ENCODE data around the gene CBFA2T3.
A peak's percentile ranks its signal among the peaks of the same experiment; 100 is the strongest.

The CBFA2T3 gene

GRCh38 chr16:88995194-88995593 is 18.2 kb upstream of the CBFA2T3 start:
- peaks cover 0 to 9% of the 10 kb centered on the region in 2 donors for H3K27me3 ChIP-seq (ENCODE audit: control insufficient read depth in 2 of 2, insufficient read depth in 2 of 2, low read length in 2 of 2)
- H3K27ac ChIP-seq (ENCODE audit: low read depth in 2 of 2, low read length in 2 of 2): no peak overlapping the region
- no peaks in the 10 kb centered on the region for H3K36me3 ChIP-seq (ENCODE audit: control insufficient read depth in 2 of 2, insufficient read depth in 2 of 2, low read length in 2 of 2)
- H3K4me3 ChIP-seq (ENCODE audit: low read length in 2 of 2): no peak overlapping the region
- H3K9ac ChIP-seq (ENCODE audit: low read depth in 1 of 2, low read length in 2 of 2): no peak overlapping the region
- peaks cover 0 to 6% of the 10 kb centered on the region in 2 donors for H3K9me3 ChIP-seq (ENCODE audit: control insufficient read depth in 2 of 2, low read length in 2 of 2)
- no peaks in the 10 kb centered on the region for H3K4me1 ChIP-seq (ENCODE audit: control insufficient read depth in 2 of 2, insufficient read depth in 2 of 2, low read length in 2 of 2)

- H3K27ac ChIP-seq (ENCODE audit: low read depth in 2 of 2, low read length in 2 of 2): no peak overlapping the region
- no peak overlapping the region for H3K9ac ChIP-seq (ENCODE audit: low read depth in 1 of 2, low read length in 2 of 2)
- no peaks in the 10 kb centered on the region for H3K36me3 ChIP-seq (ENCODE audit: control insufficient read depth in 2 of 2, insufficient read depth in 2 of 2, low read length in 2 of 2)
- H3K4me1 ChIP-seq (ENCODE audit: control insufficient read depth in 2 of 2, insufficient read depth in 2 of 2, low read length in 2 of 2): no peaks in the 10 kb centered on the region
- peaks cover 0 to 9% of the 10 kb centered on the region in 2 donors for H3K27me3 ChIP-seq (ENCODE audit: control insufficient read depth in 2 of 2, insufficient read depth in 2 of 2, low read length in 2 of 2)
- H3K4me3 ChIP-seq (ENCODE audit: low read length in 2 of 2): no peak overlapping the region
- peaks cover 0 to 6% of the 10 kb centered on the region in 2 donors for H3K9me3 ChIP-seq (ENCODE audit: control insufficient read depth in 2 of 2, low read length in 2 of 2)
Measured at GRCh38 chr16:88994695-88995094, 17.7 kb upstream of the CBFA2T3 start.

DNA sequence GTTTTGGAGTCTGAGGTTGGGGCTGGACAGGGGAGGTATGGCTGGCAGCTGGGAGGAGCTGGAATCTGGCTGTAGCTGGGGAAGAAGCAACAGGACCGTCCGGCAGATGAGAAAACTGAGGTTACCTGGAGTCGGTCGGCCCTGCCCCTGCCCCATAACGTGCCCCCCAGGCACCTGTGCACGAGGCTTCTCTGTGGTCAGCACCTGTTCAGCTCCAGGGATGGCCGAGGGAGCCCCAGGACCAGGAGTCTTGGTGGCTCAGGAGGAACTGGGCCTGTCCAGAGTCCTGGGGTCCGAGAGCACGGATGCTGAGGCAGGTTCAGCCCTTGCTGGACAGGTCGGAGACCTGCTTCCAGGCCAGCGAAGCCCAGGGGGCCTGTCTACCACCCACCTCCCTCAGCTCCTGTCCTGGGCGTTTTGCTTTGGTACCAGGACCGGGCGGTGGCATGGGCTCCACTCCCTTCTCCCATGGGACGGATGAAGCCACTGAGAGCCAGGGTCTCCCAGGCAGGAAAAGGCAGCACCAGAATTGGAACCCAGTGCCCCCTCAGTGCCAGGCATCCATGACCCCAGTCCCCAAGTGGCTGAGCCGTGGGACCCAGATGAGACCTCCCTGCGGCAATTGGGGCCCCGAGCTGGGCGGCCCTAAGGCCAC is 17.1 kb upstream of the CBFA2T3 start:
- no peak overlapping the region for H3K4me3 ChIP-seq (ENCODE audit: low read length in 2 of 2)
- H3K27ac ChIP-seq (ENCODE audit: low read depth in 2 of 2, low read length in 2 of 2): no peak overlapping the region
- H3K4me1 ChIP-seq (ENCODE audit: control insufficient read depth in 2 of 2, insufficient read depth in 2 of 2, low read length in 2 of 2): no peaks in the 10 kb centered on the region
- H3K9me3 ChIP-seq (ENCODE audit: control insufficient read depth in 2 of 2, low read length in 2 of 2): peaks cover 0 to 6% of the 10 kb centered on the region in 2 donors
- H3K27me3 ChIP-seq (ENCODE audit: control insufficient read depth in 2 of 2, insufficient read depth in 2 of 2, low read length in 2 of 2): peaks cover 0 to 9% of the 10 kb centered on the region in 2 donors
- H3K9ac ChIP-seq (ENCODE audit: low read depth in 1 of 2, low read length in 2 of 2): no peak overlapping the region
- no peaks in the 10 kb centered on the region for H3K36me3 ChIP-seq (ENCODE audit: control insufficient read depth in 2 of 2, insufficient read depth in 2 of 2, low read length in 2 of 2)

DNA sequence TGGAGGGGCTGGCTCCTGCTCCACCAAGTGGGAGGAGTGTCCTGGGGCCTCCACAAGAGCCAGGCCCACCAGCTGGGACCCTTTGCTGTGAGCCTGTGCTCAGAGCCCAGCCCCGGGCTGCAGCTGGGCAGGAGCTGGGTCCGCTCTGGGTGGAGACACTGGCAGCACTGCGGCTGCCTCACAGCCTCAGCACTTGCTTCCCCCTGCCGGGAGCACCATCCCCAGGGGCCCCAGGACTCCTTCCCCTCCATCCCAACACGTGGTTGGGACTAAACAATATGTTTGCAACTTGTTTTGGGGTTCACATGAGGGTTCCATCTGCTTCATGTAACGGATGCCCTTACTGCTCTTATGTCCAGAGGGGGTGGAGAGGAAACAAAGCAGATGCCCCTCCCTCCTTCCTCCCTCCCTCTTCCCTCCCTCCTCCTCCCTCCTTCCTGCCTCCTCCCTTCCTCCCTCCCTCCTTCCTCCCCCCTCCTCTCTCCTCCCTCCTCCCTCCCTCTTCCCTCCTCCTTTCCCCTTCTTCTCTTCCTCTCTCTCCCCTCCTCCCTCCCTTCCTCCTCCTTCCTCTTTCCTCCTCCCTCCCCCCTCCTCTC is 16.3 kb upstream of the CBFA2T3 start:
- H3K4me1 ChIP-seq (ENCODE audit: control insufficient read depth in 2 of 2, insufficient read depth in 2 of 2, low read length in 2 of 2): no peaks in the 10 kb centered on the region
- H3K9ac ChIP-seq (ENCODE audit: low read depth in 1 of 2, low read length in 2 of 2): no peak overlapping the region

DNA sequence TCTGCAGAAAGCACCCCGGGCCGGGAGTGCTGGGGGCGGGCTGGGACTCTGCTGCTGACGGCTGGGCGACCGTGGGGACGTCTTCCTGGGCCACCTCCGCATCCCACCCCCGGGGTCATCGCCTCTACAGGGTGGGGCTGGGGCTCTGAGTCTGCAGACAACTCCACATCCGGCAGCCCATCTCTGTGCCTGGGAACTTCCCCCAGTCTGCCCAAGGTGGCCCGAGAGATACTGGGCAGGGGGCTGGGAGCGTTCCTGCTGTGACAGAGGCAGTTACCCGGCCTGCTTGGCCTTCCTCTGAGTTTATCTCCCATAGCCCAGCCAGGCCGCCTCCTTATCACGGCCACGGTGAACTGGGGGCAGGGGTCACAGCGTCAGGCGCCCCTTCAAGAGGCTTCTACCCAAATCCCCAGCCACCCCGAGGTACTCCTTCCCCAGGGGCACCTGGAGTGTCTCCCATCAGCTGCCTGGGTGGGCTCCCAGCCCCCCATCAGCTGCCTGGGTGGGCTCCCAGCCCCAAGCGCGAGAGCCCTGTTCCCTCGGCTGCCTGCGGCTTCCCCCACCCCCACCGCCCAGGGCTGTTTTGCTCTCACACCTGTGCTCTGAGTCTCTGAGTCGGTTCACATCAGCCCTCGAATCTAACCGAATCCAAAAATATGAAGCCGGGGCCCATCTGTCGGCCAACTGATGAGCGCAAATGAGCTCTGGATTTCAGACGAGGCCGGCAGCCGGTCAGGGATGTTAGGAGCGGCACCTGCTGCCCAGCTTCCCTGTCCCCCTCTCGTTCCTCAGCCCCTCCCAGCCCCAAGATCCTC is 15.6 kb upstream of the CBFA2T3 start:
- Histone ChIP-seq H3K9ac (ENCODE audit: low read depth in 1 of 2, low read length in 2 of 2) (no peak overlapping the region), H3K4me3 (ENCODE audit: low read length in 2 of 2) (no peak overlapping the region), H3K27me3 (ENCODE audit: control insufficient read depth in 2 of 2, insufficient read depth in 2 of 2, low read length in 2 of 2) (peaks cover 0 to 9% of the 10 kb centered on the region in 2 donors)

More for the DNA sequence above, 16.3 kb upstream of the CBFA2T3 start:
- no peak overlapping the region for H3K4me3 ChIP-seq (ENCODE audit: low read length in 2 of 2)
- H3K27ac ChIP-seq (ENCODE audit: low read depth in 2 of 2, low read length in 2 of 2): peak overlapping the region in 1 of 2 donors; percentile 9
- H3K9me3 ChIP-seq (ENCODE audit: control insufficient read depth in 2 of 2, low read length in 2 of 2): peaks cover 0 to 6% of the 10 kb centered on the region in 2 donors
- H3K27me3 ChIP-seq (ENCODE audit: control insufficient read depth in 2 of 2, insufficient read depth in 2 of 2, low read length in 2 of 2): peaks cover 0 to 9% of the 10 kb centered on the region in 2 donors
- no peaks in the 10 kb centered on the region for H3K36me3 ChIP-seq (ENCODE audit: control insufficient read depth in 2 of 2, insufficient read depth in 2 of 2, low read length in 2 of 2)

DNA sequence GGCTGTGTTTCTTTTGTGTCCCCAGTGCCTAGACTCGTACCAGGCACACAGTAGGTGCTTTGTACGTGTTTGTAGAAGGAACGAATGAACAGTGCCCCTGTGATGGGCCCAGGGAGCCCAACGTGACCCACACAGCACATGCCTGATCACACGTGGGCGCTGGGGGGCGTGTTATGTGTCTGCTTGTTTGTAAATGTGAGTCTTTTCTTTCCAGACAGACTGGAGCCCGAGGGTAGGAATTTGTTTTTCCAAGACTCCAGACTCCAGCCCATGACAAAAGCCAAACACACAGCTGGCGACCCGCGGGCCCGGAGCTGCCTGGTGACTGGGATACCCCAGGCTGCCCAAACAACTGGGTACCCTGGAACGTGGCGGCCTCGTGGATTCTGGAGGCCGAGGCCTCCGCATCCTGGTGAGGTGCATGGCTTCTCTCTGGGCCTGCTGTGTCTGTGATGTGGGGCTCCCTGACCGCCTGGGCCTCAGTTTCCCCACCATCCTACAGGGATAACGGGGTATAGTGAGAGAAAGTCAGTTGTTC is 14.9 kb upstream of the CBFA2T3 start:
- Histone ChIP-seq H3K9ac (ENCODE audit: low read depth in 1 of 2, low read length in 2 of 2) (no peak overlapping the region), H3K4me3 (ENCODE audit: low read length in 2 of 2) (no peak overlapping the region), H3K36me3 (ENCODE audit: control insufficient read depth in 2 of 2, insufficient read depth in 2 of 2, low read length in 2 of 2) (no peaks in the 10 kb centered on the region), H3K27me3 (ENCODE audit: control insufficient read depth in 2 of 2, insufficient read depth in 2 of 2, low read length in 2 of 2) (peaks cover 0 to 9% of the 10 kb centered on the region in 2 donors), H3K27ac (ENCODE audit: low read depth in 2 of 2, low read length in 2 of 2) (no peak overlapping the region), H3K9me3 (ENCODE audit: control insufficient read depth in 2 of 2, low read length in 2 of 2) (no peaks in the 10 kb centered on the region), H3K4me1 (ENCODE audit: control insufficient read depth in 2 of 2, insufficient read depth in 2 of 2, low read length in 2 of 2) (no peaks in the 10 kb centered on the region)

More for the DNA sequence above, 15.6 kb upstream of the CBFA2T3 start:
- H3K36me3 ChIP-seq (ENCODE audit: control insufficient read depth in 2 of 2, insufficient read depth in 2 of 2, low read length in 2 of 2): no peaks in the 10 kb centered on the region
- peak overlapping the region in 1 of 2 donors; percentile 9 for H3K27ac ChIP-seq (ENCODE audit: low read depth in 2 of 2, low read length in 2 of 2)
- H3K9me3 ChIP-seq (ENCODE audit: control insufficient read depth in 2 of 2, low read length in 2 of 2): peaks cover 0 to 2% of the 10 kb centered on the region in 2 donors
- H3K4me1 ChIP-seq (ENCODE audit: control insufficient read depth in 2 of 2, insufficient read depth in 2 of 2, low read length in 2 of 2): no peaks in the 10 kb centered on the region

DNA sequence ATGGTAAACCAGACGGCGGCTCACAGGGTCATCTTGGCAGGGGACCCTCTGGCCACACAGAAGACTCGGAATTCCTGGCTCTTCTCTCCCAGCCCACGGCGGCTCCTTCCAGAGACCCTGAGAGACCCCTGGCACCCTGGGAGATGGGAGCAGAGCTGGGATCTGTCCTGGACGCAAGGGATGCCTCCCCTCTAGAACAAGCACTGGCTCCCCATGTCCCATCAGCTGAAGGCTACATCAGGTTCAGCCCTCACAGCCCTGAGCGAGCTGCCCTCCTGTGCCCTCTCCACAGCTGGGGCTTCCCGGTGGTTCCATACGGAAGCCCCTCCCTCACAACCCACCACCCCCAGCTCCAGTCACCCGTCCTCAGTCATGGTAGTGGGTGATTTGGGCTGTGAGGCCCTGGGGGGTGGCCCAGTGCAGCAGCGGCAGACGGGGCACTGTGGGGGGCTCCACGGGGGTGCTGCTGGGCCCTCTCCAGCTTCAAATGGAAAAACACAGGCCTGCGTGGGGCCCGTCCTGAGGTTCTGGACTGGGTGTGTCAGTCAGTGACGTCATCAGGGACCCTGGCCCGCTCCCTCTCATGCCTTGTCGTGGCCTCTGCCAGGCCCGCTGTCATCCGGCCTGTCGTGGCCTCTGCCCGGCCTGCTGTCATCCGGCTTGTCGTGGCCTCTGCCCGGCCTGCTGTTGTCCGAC is 13.0 kb upstream of the CBFA2T3 start:
- Histone ChIP-seq H3K36me3 (ENCODE audit: control insufficient read depth in 2 of 2, insufficient read depth in 2 of 2, low read length in 2 of 2) (no peaks in the 10 kb centered on the region), H3K9me3 (ENCODE audit: control insufficient read depth in 2 of 2, low read length in 2 of 2) (no peaks in the 10 kb centered on the region), H3K4me1 (ENCODE audit: control insufficient read depth in 2 of 2, insufficient read depth in 2 of 2, low read length in 2 of 2) (no peaks in the 10 kb centered on the region), H3K9ac (ENCODE audit: low read depth in 1 of 2, low read length in 2 of 2) (no peak overlapping the region), H3K4me3 (ENCODE audit: low read length in 2 of 2) (no peak overlapping the region), H3K27me3 (ENCODE audit: control insufficient read depth in 2 of 2, insufficient read depth in 2 of 2, low read length in 2 of 2) (peaks cover 0 to 5% of the 10 kb centered on the region in 2 donors), H3K27ac (ENCODE audit: low read depth in 2 of 2, low read length in 2 of 2) (no peak overlapping the region)

GRCh38 chr16:88988980-88989811 is 12.2 kb upstream of the CBFA2T3 start:
- no peaks in the 10 kb centered on the region for H3K36me3 ChIP-seq (ENCODE audit: control insufficient read depth in 2 of 2, insufficient read depth in 2 of 2, low read length in 2 of 2)
- H3K9me3 ChIP-seq (ENCODE audit: control insufficient read depth in 2 of 2, low read length in 2 of 2): no peaks in the 10 kb centered on the region
- no peak overlapping the region for H3K4me3 ChIP-seq (ENCODE audit: low read length in 2 of 2)
- no peaks in the 10 kb centered on the region for H3K27me3 ChIP-seq (ENCODE audit: control insufficient read depth in 2 of 2, insufficient read depth in 2 of 2, low read length in 2 of 2)
- no peak overlapping the region for H3K27ac ChIP-seq (ENCODE audit: low read depth in 2 of 2, low read length in 2 of 2)
- no peaks in the 10 kb centered on the region for H3K4me1 ChIP-seq (ENCODE audit: control insufficient read depth in 2 of 2, insufficient read depth in 2 of 2, low read length in 2 of 2)
- no peak overlapping the region for H3K9ac ChIP-seq (ENCODE audit: low read depth in 1 of 2, low read length in 2 of 2)

DNA sequence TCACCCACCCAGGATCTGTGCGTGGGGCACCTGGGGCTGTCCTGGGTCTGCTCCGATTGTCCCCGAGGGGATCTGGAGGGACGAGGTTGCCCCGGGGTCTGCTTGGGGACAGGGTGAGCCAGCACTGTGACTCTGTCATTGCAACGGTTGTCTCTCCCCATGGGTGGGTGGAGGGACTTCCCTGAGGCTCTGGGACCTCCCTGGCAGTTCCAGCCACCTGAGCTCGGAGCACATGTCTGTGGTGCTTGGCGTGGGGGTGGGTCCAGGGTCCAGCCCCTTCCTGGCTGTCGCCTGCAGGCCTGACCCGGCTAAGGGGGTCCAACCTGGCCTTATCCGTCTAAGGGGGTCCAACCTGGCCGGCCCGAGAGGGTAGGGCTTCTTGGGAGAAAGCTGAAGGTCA is 8.5 kb upstream of the CBFA2T3 start:
- Histone ChIP-seq H3K27ac (ENCODE audit: low read depth in 2 of 2, low read length in 2 of 2) (no peak overlapping the region), H3K9me3 (ENCODE audit: control insufficient read depth in 2 of 2, low read length in 2 of 2) (no peaks in the 10 kb centered on the region), H3K4me3 (ENCODE audit: low read length in 2 of 2) (no peak overlapping the region), H3K9ac (ENCODE audit: low read depth in 1 of 2, low read length in 2 of 2) (no peak overlapping the region), H3K36me3 (ENCODE audit: control insufficient read depth in 2 of 2, insufficient read depth in 2 of 2, low read length in 2 of 2) (no peaks in the 10 kb centered on the region), H3K27me3 (ENCODE audit: control insufficient read depth in 2 of 2, insufficient read depth in 2 of 2, low read length in 2 of 2) (no peaks in the 10 kb centered on the region), H3K4me1 (ENCODE audit: control insufficient read depth in 2 of 2, insufficient read depth in 2 of 2, low read length in 2 of 2) (no peaks in the 10 kb centered on the region)

Measured in mucosa of rectum (tissue), 2 donors.